GM19328 (cell line): ENCODE results near the gene DNMT1.

ENCODE experiments used
- ATAC-seq: cut with Tn5 transposase; IDR thresholded peaks from one replicate; pipeline ENCODE4 v1.9.1; 2021; ENCODE audit warnings: mild to moderate bottlenecking, moderate library complexity; ENCODE audit not compliant: unreplicated experiment

Gene DNMT1

GRCh38 chr19:10100163-10100785 is 94.5 kb downstream of the DNMT1 start:
- ATAC-seq = no peak

DNA sequence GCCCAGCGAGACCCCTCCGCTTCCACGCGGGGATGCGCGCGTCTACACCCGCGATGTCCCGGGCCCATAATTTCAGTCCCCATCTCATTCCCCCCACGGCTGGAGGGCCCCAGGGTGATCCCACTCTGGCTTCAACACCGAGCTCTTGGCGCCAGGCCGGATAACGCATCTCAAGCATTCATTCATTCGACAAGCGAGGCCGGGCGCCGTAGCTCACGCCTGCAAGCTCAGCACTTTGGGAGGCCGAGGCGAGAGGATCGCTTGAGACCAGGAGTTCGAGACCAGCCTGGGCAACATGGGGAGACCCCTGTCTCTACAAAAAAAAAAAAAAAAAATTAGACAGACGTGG is 98.2 kb downstream of the DNMT1 start:
- no peak for ATAC-seq

DNA sequence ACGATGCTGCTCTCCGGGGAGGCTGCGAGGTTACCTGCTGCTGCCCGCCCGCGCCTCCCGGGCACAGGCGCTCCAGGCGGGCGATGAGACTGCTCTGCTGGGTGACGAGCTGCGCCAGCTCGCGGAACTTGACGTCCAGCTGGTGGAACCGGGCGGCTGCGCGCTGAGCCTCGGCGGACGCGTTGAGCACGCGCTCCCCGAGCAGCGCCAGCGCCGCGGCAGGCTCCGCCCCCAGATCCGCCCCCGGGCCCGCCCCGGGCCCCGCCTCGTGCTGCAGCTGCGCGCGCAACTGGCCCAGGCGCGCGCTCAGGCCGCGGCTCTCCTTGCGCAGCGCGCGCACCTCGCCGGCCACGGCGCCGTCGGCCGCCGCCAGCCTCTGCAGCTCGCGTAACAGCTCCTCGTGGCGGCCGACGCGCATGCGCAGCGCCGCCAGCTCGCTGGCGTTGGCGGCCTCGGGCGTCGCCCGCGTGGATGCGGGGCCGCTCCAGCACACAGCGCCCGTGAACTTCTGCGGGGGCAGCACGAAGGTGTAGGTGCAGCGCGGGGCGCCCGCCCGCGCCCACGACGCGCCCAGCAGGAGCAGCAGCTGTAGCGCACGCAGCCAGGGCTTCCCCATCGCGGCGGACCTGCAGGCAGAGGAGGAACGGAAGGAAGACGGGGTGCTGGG is 98.7 kb downstream of the DNMT1 start:
- peak; percentile 81 for ATAC-seq

DNA sequence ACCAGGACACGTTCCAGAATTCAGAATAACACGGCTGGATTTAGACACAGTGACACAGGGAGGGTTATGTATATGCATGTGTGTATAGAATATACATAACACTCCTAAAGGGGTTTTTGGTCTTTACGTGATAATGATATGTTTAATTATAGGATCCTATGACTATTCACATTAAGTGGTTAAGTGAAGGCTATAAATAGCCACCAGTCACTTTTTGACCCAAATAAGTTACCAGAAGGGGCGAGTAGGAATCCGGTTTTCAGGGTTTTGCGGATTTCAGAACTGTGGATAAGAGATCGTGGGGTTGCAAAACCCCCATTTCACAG is 99.2 kb downstream of the DNMT1 start:
- no peak for ATAC-seq

- no peak for ATAC-seq
These were observed 101.2 kb downstream of the DNMT1 start for GRCh38 chr19:10093295-10094186.

- no peak for ATAC-seq
These were observed 102.0 kb downstream of the DNMT1 start for GRCh38 chr19:10092648-10093294.

- ATAC-seq = no peak
These were observed 102.7 kb downstream of the DNMT1 start for GRCh38 chr19:10091895-10092641.

- no peak for ATAC-seq
These were observed 103.4 kb downstream of the DNMT1 start for GRCh38 chr19:10091370-10091687.

DNA sequence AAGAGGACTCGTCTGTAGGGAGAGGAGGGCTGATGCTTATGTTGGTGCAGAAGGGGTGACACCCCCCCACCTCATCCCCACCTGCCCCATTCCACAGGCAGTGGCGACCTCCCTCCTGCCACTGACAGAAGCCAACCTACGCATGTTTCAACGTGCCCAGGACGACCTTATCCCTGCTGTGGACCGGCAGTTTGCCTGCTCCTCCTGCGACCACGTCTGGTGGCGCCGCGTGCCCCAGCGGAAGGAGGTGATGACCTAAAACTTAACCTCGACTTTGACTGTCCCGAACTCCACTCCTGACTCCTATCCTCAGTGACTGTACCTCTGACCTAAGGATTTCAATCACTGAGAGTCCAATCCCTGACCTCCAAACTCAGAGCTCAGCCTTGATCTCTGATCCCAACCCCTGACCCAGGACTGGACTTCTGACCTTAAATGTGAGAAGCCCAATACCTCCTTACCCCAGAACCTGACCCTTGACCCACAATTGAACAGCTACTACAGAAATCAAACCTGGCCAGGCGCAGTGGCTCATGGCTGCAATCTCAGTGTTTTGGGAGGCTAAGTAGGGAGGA is 104.9 kb downstream of the DNMT1 start:
- no peak for ATAC-seq

- no peak for ATAC-seq
These were observed 105.7 kb downstream of the DNMT1 start for GRCh38 chr19:10088949-10089554.

DNA sequence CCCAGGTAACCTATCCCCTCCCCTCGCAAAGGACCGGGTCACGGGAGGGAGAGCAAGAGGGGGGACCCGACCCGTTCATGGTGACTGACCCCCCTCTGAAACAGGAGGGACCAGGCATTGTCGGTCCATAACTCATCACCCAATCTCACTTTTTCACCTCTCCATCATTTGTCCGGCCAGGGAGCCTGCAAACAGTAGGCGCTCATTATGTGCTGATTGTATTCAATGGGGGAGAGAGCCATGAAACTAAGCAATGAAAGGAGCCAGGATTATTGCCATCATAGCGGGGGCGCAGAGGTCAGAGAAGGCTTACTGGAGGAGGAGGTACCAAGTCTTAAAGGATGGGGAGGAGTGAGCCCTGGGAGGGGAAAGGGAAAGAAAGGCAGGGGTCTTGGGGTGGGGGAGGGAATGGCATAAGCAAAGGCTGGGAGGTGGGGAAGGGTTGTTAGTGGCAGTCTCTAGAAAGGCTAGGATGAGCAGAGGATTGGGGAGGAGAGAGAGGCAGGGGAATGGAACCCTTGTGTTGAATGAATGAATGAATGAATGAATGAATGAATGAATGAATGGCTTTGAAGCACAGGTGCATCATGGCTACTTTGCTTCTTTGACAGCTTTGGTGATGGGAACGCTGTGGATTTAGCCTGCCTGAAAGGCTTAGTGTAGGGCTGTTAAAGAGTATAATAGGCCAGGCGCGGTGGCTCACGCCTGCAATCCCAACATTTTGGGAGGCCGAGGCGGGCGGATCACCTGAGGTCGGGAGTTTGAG is 107.3 kb downstream of the DNMT1 start:
- ATAC-seq = no peak

DNA sequence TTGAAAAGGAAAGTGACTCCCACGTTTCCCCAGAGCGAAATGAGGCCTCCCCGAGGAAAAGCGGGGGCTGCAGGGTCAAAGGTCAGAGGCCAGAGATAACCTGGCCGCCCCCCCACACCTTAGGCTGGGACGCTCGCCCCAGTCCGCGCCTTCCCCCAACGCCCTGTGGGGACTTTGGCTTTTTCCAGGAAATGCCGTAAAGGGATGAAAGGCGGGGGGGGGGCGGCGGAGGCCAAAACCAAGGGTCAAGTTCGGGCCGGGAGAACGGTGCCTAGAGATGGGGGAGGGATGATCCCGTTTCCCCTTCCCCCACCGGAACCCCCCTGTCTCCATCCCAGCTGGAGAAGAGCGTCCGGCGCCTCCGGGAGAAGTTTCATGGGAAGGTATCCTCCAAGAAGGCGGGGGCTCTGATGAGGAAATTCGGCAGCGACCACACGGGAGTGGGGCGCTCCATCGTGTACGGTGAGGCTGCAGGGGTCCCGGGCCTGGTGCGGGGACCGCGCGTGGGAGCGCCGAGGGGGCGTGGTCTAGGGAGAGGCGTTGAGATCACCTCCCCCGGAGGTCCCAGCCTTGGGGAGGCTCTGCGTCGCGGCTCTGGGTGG is 108.1 kb downstream of the DNMT1 start:
- ATAC-seq = no peak

- peak; percentile 96 for ATAC-seq
These were observed 108.8 kb downstream of the DNMT1 start, which contains the start of gene SHFL for GRCh38 chr19:10085641-10086590. SHFL (plus strand) TSS chr19:10086317; CDS start chr19:10086428, 111 bp downstream.

- ATAC-seq = no peak
These were observed 110.0 kb downstream of the DNMT1 start for GRCh38 chr19:10084803-10085202.

DNA sequence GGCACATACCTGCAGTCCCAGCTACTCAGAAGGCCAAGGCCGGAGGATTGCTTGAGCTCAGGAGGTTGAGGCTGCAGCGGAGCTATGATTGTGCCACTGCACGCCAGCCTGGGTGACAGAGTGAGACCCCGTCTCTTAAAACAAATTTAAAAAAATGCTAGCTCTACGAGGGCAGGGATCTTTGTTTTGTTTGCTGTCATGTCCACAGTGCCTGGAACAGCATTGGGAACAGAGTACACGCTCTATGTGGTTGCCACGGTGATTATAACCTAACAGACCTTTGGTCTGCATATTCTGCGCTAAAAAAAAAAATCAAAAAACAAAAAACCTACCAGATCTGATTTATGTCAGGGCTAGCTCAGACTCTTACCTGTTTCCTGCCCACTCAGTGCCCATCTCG is 110.8 kb downstream of the DNMT1 start:
- ATAC-seq = no peak
